ENCODE results near the gene ZNF865.

ZNF865 gene

DNA sequence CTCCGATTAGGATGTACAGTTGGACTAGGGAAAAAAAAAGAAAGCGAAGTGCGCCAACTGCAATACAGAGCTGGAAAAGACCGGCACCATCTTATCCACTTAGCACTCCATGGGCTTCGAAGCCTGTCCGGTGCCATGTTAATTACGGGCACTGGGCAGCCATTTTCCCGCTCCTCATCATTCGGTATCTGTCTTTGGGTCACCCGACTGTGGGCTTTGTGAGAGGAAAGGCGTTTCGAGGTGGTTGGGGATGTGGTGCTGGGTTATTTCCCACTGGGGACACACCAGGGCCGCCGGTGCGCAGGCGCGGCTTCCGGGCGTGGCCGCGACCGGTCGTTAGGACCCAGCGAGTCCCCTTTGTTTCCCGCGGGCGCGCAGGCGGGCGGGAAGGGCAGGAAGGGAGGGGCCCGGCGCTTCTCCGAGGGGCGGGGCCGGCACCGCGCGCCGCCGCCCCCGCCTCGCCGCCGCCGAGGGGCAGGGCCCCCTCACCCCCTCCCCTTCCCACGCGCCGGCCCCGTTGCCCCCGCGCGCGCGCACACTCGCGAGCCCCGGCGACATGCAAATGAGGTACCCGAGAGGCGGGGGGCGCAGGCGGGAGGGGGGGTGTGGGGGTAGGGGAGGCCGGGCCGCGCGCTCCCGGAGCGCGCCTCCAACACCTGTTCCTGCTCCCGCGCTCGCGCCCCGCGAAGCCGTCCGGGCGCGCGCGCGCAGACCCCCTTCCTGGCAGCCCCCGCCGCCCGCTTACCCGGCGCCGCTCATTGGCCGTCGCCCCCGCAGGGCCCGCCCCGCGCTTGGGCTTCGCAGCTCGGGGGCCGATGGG is 5.4 kb upstream of the ZNF865 start, which contains the start of gene ZNF524:
Gene ZNF524, plus strand, starts transcription at position 447 of the 820 bp plus-strand sequence. CDS start 1,825 bp downstream, outside the sequence.
- in situ Hi-C loops (cut with MboI; ENCODE audit: low sequenced_read_pairs, unreplicated experiment): no loop called here
- DNase-seq (ENCODE audit: low spot score): peak; percentile 90
- TF ChIP-seq CTCF (IDR thresholded peaks at IDR 0.05; ENCODE audit: borderline replicate concordance, control extremely low read depth, extremely low read depth, insufficient read depth, missing control alignments): no peak

GRCh38 chr19:55600662-55601028 is 4.8 kb upstream of the ZNF865 start:
- in situ Hi-C loops (cut with MboI; ENCODE audit: low sequenced_read_pairs, unreplicated experiment): no loop called here
- no peak for TF ChIP-seq CTCF (IDR thresholded peaks at IDR 0.05; ENCODE audit: borderline replicate concordance, control extremely low read depth, extremely low read depth, insufficient read depth, missing control alignments)
- no peak for DNase-seq (ENCODE audit: low spot score)

DNA sequence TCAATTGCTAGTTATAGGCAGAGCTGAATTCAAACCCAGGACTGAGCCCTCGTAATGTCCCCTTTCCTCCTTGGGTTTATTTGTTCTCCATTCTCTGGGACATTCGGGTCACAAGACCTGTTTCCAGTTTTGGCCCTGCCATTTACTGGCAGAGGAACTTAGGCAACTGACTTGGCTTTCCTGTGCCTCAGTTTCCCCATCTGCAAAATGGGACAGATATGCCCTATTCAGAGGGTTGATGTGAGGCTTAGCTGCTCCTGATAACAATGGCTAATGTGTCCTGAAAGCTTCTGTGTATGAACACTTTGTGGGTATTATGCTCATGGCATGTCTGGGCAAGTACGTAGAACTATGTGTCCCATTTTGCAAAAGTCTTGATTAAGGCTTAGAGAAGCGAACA is 4.4 kb upstream of the ZNF865 start:
- TF ChIP-seq CTCF (IDR thresholded peaks at IDR 0.05; ENCODE audit: borderline replicate concordance, control extremely low read depth, extremely low read depth, insufficient read depth, missing control alignments): no peak
- in situ Hi-C loops (cut with MboI; ENCODE audit: low sequenced_read_pairs, unreplicated experiment): no loop called here
- no peak for DNase-seq (ENCODE audit: low spot score)

DNA sequence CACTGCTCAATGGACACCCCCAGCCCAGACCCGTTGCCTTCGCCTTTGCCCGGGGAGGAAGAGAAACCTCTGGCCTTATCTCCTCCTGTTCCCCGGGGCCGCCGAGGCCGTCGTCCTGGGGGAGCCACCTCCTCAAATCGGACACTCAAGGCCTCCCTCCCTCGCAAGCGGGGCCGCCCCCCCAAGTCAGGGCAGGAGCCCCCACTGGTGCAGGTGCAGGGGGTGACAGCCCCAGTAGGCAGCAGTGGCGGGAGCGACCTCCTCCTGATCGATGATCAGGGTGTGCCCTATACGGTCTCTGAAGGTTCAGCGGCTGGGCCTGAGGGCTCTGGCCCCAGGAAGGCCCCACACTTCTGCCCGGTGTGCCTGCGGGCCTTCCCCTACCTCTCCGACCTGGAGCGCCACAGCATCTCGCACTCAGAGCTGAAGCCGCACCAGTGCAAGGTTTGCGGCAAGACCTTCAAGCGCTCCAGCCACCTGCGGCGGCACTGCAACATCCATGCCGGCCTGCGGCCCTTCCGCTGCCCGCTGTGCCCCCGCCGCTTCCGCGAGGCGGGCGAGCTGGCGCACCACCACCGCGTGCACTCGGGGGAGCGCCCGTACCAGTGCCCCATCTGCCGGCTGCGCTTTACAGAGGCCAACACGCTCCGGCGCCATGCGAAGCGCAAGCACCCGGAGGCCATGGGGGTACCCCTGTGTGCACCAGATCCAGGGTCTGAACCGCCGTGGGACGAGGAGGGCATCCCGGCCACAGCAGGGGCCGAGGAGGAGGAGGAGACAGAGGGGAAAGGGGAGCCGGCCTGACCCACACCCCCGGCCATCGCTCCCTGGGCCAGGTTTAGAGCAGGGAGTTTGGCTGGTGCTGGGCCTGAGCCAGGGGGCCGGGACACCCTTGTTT is 3.1 kb upstream of the ZNF865 start:
- TF ChIP-seq CTCF (IDR thresholded peaks at IDR 0.05; ENCODE audit: borderline replicate concordance, control extremely low read depth, extremely low read depth, insufficient read depth, missing control alignments): no peak
- in situ Hi-C loops (cut with MboI; ENCODE audit: low sequenced_read_pairs, unreplicated experiment): no loop called here
- DNase-seq (ENCODE audit: low spot score): no peak

DNA sequence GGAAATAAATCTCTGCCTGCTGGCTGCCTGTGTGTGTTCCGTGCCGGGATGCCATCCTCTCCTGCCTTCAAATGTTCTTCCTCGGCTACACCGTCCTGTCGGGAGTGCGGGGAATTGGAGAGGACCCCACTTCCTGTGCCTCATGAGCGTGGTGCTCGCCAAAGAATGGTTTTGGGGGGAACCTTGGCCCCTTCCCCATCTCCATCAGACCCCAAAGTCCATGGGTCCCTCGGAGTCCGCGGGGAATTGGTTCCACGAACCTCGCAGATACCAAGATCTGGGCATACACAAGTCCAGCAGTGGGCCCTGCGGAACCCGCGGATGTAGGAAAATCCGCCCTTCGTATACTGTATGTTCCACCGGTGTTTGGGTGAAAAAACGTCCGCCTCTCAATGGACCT is 2.3 kb upstream of the ZNF865 start:
- no peak for TF ChIP-seq CTCF (IDR thresholded peaks at IDR 0.05; ENCODE audit: borderline replicate concordance, control extremely low read depth, extremely low read depth, insufficient read depth, missing control alignments)
- DNase-seq (ENCODE audit: low spot score): no peak
- in situ Hi-C loops (cut with MboI; ENCODE audit: low sequenced_read_pairs, unreplicated experiment): no loop called here

GRCh38 chr19:55603581-55604292 is 1.7 kb upstream of the ZNF865 start:
- in situ Hi-C loops (cut with MboI; ENCODE audit: low sequenced_read_pairs, unreplicated experiment): no loop called here
- no peak for DNase-seq (ENCODE audit: low spot score)
- no peak for TF ChIP-seq CTCF (IDR thresholded peaks at IDR 0.05; ENCODE audit: borderline replicate concordance, control extremely low read depth, extremely low read depth, insufficient read depth, missing control alignments)
